C4-2B (cell line): ENCODE results near the gene LRP1B.

ENCODE experiments used
- H3K27ac ChIP-seq: fragments of 450-650 bp; 2 replicates; pipeline ENCODE4 v1.5.1; 2017
- ZFX ChIP-seq: fragments of 450-650 bp; IDR thresholded peaks from 2 replicates; pipeline ENCODE4 v1.6.1; 2017
- TF ChIP-seq, protein P1 (sequence below): fragments of 450-650 bp; conservative IDR thresholded peaks from 2 replicates; pipeline ENCODE4 v1.5.1; 2017; ENCODE audit warnings: mild to moderate bottlenecking

The LRP1B gene

DNA sequence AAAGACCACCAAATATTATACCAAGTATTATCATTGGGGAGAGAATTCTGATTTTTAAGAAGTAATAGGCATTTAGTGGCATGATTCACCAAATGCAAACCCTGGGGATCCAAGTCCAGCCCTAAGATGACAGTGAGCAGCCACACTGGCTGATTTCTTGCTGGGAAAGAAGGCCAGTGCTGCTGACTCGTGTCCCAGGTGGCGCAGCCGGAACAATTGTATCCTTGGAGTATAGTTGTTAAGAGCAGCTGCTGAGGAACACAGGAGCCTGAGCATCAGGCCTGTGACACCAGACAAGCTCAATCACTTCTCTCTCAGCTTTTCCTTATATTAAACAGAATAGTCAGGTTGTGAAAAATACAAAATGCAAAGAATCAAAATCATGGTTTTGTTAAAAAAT lies 48.4 kb downstream of the LRP1B start:
- TF ChIP-seq ZFX, result no peak
- TF ChIP-seq, protein P1, sequence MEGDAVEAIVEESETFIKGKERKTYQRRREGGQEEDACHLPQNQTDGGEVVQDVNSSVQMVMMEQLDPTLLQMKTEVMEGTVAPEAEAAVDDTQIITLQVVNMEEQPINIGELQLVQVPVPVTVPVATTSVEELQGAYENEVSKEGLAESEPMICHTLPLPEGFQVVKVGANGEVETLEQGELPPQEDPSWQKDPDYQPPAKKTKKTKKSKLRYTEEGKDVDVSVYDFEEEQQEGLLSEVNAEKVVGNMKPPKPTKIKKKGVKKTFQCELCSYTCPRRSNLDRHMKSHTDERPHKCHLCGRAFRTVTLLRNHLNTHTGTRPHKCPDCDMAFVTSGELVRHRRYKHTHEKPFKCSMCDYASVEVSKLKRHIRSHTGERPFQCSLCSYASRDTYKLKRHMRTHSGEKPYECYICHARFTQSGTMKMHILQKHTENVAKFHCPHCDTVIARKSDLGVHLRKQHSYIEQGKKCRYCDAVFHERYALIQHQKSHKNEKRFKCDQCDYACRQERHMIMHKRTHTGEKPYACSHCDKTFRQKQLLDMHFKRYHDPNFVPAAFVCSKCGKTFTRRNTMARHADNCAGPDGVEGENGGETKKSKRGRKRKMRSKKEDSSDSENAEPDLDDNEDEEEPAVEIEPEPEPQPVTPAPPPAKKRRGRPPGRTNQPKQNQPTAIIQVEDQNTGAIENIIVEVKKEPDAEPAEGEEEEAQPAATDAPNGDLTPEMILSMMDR, result no peak
- H3K27ac ChIP-seq, result no peak overlapping the region

DNA sequence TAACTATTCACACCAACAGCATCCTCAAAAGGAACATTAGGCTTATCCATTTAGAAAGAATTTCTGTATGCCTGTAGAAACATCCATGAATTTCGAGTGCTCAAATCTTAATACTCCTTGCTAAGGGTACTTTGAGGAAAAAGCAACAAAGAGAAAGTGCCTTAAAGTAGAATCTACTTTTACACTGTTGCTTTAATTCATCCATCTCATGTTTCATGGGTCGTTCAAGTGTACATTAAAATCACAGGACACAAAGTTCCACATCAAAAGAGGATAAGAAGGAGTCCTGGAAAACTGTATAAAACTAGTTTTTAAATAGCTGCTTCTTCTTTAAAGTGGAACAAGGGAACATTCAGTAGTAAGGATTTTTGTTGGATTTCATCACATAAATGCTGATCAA lies 54.5 kb downstream of the LRP1B start:
- no peak for TF ChIP-seq ZFX
- TF ChIP-seq, protein P1, result no peak
- H3K27ac ChIP-seq, result no peak overlapping the region

DNA sequence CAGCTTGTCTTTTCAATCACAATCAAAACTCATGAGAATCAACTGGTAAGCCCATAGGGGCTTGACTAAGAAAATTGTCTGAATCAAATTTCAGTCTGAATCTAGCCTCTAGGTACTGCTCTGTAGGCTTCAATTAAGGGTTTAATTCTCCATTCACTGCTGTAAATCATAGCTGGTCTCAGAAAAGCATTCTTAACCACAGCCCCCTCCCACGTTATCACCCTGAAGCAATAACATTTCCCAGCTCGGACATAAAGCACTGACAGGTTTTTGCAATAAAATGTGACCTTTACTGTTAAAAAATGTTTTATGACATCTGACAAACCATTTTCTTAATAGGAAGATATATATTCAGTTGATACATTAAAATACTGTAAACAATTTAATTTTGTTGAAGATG lies 55.0 kb downstream of the LRP1B start:
- no peak overlapping the region for H3K27ac ChIP-seq

DNA sequence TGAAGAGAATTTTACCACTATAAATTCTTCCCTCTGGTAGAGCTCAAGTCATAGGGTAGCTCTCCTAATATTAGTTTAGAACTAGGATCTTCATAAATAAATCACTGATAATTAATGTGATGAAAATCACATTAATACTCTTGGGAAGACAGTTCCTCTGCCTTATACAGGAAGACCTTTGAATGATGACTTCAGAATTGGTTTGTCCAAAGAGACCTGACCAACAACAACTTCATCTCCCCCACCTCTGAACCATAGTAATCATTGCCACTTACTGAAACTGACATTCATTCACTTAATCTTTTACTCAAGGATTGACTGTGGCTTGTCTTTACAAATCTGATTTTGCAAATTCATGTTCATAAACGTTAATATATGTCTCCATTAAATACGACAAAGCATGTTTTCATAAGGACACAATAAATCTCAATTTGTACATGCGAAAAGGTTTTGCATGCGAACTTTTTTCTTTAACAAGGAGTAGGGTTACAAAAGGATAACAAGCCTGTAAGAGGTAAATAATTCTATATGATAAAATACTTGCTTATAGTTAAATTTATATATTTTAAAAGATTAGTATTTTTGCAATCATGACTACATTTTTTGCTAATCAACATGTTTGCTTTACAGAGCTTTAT lies 61.4 kb downstream of the LRP1B start:
- no peak for TF ChIP-seq ZFX
- TF ChIP-seq, protein P1, result no peak
- H3K27ac ChIP-seq, result no peak overlapping the region

More for the DNA sequence above, 55.0 kb downstream of the LRP1B start:
- TF ChIP-seq, protein P1, result no peak
- TF ChIP-seq ZFX, result no peak

DNA sequence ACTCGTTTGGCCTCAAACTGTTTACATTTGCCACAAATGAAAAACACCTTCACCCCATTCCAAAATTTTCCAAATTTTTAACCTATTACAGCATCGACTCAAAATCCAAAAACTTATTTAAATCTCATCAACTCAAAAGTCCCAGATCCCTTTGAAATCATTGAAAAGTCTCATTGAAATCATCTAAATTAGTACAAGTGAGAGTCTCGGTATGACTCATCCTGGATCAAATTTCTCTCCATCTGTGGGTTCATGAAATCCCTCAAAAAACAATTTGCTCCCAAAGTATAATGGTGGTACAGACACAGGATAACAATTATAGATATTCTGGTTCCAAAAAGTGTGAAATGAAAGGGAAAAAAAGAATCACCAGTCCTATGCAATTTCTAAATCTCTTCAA lies 65.1 kb downstream of the LRP1B start:
- no peak overlapping the region for H3K27ac ChIP-seq
- TF ChIP-seq, protein P1, result no peak
- TF ChIP-seq ZFX, result no peak

DNA sequence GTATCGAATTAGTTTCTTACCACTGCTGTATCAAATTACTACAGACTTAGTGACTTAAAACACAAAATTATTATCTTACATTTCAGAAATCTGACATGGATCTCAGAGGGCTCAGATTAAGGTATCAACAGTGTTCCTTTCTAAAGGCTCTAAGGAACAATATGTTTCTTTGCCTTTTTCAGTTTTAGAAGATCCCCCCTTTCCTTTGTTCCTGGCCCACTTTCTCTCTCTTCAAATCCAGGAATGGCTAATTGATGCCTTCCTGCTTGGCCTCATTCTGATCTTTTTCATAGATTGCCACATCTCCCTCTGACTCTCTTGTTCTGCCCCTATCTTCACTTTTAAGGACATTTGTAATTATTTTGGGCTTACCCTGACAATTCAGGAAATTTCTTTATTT lies 65.7 kb downstream of the LRP1B start:
- H3K27ac ChIP-seq, result no peak overlapping the region
- TF ChIP-seq ZFX, result no peak
- TF ChIP-seq, protein P1, result no peak

DNA sequence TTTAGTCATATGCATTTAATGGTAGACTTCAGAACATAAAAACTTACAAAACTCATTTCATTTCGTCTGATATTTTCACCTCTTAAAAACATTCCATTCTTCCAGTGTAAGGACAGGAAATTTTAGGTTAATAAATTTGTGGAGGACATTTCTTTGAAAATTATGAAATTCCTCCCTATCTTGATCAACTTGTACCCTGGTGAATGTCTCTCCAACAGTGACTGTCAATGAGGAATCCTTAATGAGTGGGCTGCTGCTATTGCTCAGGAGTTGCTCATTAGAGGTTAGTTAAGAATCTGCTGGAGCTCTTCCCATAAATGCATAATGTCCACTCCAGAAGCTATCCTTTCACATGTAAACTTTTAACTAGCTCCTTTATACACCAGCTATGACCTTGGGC lies 69.1 kb downstream of the LRP1B start:
- no peak for TF ChIP-seq ZFX
- no peak overlapping the region for H3K27ac ChIP-seq

DNA sequence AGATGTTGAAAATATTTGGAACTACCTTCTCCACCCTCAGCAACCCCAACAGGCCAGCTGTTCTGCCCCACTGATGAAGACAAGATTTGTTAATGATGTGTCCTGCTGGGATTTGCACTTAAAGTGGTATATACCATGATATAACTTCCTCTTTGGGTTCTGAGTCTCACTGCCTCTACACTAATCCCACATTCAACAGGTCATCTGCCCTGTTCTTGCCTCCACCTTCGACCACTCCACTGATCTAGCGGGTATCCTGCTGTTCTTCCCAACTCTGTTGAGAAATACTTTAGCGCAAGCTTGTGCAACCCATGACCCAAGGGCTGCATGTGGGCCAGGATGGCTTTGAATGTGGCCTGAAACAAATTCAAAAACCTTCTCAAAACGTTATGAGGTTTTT lies 72.7 kb downstream of the LRP1B start:
- TF ChIP-seq, protein P1, result no peak
- no peak for TF ChIP-seq ZFX
- no peak overlapping the region for H3K27ac ChIP-seq
